Type B pancreatic cell (in vitro differentiated cells): ENCODE data around the gene DNAL1. TPM values are rescaled to one million over a fixed set of nuclear protein-coding genes. Genes with fewer than 3 reads are reported as not detected.
A peak's percentile ranks its signal among the peaks of the same experiment; 100 is the strongest.

Experiments
- DNase-seq: peaks from one replicate; pipeline ENCODE4 v3.0.0; 2021; ENCODE audit warnings: mixed read lengths; ENCODE audit not compliant: unreplicated experiment; ENCODE audit errors: extremely low spot score
- H3K27ac Mint-ChIP-seq: 2 replicates; pipeline ENCODE4 v1.8.0; 2021; ENCODE audit warnings: mild to moderate bottlenecking, mixed read lengths
- H3K27me3 Mint-ChIP-seq: 2 replicates; pipeline ENCODE4 v1.8.0; 2021; ENCODE audit warnings: mixed read lengths
- H3K36me3 Mint-ChIP-seq: 2 replicates; pipeline ENCODE4 v1.8.0; 2021; ENCODE audit warnings: mixed read lengths
- H3K4me1 Mint-ChIP-seq: one replicate; pipeline ENCODE4 v1.8.0; 2021; ENCODE audit warnings: mixed read lengths; ENCODE audit not compliant: unreplicated experiment
- H3K4me3 Mint-ChIP-seq: 2 replicates; pipeline ENCODE4 v1.8.0; 2021; ENCODE audit warnings: mild to moderate bottlenecking, mixed read lengths
- H3K9me3 Mint-ChIP-seq: 2 replicates; pipeline ENCODE4 v1.8.0; 2021; ENCODE audit warnings: mixed read lengths
- total RNA-seq: library from RNA; stranded (reverse); gene quantifications from 2 replicates; pipeline ENCODE4 v1.2.1, GENCODE V29; 2021; ENCODE audit warnings: low replicate concordance
- TF ChIP-seq, protein P1 (sequence below): fragments of 200-600 bp; sonication (generic); conservative IDR thresholded peaks from 2 replicates; pipeline ENCODE4 v1.5.0; 2021; ENCODE audit warnings: antibody characterized with exemption, mild to moderate bottlenecking

DNAL1 gene
- total RNA-seq, 1 donor from 2014 or later, result 20.3 TPM

DNA sequence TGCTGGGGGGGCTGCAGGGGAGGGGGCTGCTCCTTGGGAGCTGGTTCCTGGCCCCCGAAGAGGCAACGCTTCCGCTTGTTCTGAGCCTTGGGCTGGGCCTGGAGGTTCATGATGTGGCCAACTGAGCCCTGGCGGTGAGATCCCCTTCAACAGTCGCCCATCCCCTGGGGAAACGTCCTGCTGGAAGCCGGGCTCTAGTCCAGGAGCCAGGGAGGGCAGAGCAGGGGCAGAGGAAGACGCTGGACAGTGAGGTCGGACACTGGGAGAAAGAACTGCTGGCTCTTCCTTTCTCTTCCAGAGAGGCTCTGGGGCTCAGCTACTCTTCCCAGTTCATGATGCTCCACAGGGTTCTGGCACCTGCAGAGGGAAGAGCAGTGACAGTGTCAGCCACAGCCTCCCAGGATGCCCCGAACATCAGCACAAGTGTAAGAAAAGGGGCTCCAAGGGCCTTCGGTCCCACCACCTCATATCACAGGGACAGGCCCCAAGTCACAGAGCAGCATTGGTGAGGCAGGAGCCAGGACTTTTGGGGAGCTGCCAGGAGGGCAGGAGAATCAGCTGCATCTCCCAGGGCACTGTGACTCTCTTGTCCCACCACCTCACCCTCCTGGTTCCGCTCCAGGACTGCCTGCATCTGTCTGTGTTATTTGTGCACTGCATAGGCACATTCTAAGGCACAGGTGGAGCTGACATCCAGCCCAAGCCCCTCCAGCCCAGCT lies 95.3 kb downstream of the DNAL1 start:
- H3K9me3 Mint-ChIP-seq, result no peaks in the 10 kb centered on the region
- H3K4me3 Mint-ChIP-seq, result peak overlapping the region; percentile 81
- no peaks in the 10 kb centered on the region for H3K27me3 Mint-ChIP-seq
- TF ChIP-seq, protein P1, sequence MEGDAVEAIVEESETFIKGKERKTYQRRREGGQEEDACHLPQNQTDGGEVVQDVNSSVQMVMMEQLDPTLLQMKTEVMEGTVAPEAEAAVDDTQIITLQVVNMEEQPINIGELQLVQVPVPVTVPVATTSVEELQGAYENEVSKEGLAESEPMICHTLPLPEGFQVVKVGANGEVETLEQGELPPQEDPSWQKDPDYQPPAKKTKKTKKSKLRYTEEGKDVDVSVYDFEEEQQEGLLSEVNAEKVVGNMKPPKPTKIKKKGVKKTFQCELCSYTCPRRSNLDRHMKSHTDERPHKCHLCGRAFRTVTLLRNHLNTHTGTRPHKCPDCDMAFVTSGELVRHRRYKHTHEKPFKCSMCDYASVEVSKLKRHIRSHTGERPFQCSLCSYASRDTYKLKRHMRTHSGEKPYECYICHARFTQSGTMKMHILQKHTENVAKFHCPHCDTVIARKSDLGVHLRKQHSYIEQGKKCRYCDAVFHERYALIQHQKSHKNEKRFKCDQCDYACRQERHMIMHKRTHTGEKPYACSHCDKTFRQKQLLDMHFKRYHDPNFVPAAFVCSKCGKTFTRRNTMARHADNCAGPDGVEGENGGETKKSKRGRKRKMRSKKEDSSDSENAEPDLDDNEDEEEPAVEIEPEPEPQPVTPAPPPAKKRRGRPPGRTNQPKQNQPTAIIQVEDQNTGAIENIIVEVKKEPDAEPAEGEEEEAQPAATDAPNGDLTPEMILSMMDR, result no peak
- DNase-seq, result no peak
- H3K27ac Mint-ChIP-seq, result peak overlapping the region; percentile 97
- H3K4me1 Mint-ChIP-seq, result peaks cover 43% of the 10 kb centered on the region
- peaks cover 5% of the 10 kb centered on the region for H3K36me3 Mint-ChIP-seq

DNA sequence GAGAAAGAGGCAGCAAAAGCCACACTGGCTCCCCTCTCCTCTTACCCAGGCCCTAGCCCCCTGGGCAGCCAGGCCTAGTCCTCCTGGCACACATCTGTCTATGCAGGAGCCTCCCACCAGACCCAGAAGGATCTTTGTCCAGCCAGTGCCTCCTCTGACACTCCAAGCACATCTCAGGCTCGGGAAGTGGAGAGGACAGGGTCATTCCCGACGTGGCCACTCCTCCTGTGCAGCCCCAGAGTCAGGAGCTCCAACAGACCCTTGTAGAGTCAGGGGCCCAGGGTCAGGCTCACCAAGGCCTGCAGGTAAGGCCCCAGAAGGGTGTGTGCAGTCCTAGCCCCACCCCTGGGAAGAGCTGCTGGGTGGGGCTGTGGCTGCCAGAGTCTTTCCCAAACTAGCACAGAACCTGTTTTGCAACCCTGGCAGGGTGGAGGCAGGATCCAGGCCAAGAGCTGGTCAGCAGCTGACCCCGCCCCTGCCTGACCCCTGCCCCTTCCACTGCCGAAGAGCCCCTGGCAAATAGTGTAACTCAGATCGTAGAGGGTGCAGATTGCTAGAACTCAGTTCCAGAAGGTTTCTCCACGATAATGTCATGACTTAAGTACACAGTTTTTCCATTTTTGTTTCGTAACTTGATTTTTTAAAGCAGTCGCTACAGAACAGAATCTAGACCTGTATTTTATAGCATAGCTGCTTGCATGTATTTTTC lies 96.0 kb downstream of the DNAL1 start:
- Mint-ChIP-seq H3K4me1 (peaks cover 49% of the 10 kb centered on the region), H3K4me3 (peak overlapping the region; percentile 81), H3K27ac (peak overlapping the region; percentile 97), H3K36me3 (peaks cover 5% of the 10 kb centered on the region), H3K27me3 (no peaks in the 10 kb centered on the region), H3K9me3 (no peaks in the 10 kb centered on the region)
- TF ChIP-seq, protein P1, result no peak
- no peak for DNase-seq

DNA sequence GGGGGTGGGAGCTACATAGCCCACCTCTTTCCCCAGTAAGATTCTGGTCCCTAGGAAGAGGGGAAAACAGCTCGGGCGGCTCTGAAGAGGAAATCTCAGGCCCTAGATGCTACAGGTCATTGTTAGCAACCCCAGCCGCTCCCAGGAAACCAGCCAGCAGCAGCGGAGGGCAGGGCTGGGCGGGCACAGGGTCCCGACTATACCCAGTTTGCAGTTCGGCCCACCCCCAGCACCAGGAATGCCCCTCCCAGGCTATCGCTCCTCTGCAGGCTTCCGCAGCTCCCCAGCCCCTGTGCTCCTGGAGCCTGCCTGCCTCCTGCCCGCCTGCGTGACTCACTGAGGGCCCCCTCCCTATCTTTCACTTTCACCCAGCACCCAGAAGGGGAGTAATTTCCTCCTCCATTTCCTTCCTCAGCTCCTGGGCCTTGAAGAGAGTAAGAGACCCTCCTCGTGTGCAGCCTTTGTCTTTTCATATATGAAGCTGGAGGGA lies 96.6 kb downstream of the DNAL1 start:
- Mint-ChIP-seq H3K36me3 (peaks cover 5% of the 10 kb centered on the region), H3K27ac (peak overlapping the region; percentile 97), H3K4me1 (peaks cover 49% of the 10 kb centered on the region), H3K9me3 (no peaks in the 10 kb centered on the region), H3K4me3 (peak overlapping the region; percentile 81), H3K27me3 (no peaks in the 10 kb centered on the region)
- DNase-seq, result no peak
- TF ChIP-seq, protein P1, result no peak

DNA sequence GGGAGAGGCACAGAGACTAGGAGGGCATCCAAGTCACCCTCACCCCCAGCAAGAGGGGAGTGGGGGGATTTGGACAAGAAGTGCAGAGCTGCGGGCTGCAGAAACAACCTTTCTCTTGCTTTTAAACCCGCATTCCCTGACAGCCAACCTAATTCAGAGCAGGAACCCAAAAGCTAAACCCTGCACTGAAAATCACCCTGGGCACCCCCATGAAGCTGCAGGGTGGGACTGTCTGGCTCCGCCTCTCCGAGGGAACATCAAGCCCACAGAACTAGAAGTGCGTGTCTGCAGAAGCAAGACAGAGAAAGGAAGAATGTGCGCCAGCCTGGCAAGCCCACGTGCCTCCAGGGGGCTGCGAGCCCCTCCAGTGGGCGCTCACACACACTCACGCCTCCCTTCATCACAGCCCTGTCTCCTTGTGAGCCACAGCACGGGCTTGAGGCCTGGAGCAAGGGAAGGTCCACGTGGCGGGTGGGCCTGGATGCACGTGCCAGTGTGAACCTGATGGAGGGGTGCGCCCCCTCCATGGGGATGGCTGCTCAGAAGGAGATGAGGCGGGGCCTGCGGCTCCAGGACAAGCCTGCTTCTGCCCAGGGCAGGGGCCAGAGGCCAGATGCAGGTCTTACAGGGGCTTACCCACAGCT lies 97.2 kb downstream of the DNAL1 start:
- H3K36me3 Mint-ChIP-seq, result peaks cover 2% of the 10 kb centered on the region
- no peaks in the 10 kb centered on the region for H3K27me3 Mint-ChIP-seq
- no peaks in the 10 kb centered on the region for H3K9me3 Mint-ChIP-seq
- DNase-seq, result no peak
- H3K4me3 Mint-ChIP-seq, result peak overlapping the region; percentile 81
- peaks cover 55% of the 10 kb centered on the region for H3K4me1 Mint-ChIP-seq
- peak overlapping the region; percentile 97 for H3K27ac Mint-ChIP-seq
- TF ChIP-seq, protein P1, result peak; percentile 13

DNA sequence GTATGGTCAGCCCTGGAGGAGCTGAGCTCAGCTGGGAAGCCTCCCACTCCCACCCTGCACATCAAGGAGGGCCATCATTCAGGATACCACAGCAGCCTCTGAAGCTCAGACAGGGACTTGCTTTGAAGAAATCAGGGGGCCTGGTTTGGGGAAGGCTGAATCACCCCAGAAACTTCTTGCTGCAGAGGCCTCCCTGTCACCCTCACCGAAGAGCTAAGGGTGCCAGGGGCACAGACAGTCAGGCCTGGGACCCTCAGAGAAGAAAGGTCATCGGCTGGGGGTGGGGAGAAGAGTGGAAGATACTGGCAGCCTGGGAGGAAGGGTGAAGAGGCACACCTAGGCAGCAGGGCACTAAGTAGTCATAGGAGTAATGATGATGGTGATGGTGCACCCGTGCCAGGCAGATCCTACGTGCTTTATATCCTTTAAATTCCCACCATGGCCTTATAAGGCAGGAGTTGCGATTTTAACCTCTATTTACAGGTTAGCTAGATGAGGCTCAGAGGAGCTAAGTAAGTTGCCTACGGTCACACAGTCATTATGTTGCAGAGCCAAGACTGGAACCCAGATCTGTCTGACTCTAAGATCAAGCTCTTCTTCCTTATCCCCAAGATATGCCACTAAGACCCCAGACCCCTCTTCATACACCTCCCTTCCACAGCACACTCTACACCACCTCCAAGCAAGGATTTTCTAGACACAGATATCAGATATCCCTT lies 97.9 kb downstream of the DNAL1 start:
- peak overlapping the region; percentile 59 for H3K4me3 Mint-ChIP-seq
- no peak for DNase-seq
- TF ChIP-seq, protein P1, result no peak
- H3K4me1 Mint-ChIP-seq, result peaks cover 62% of the 10 kb centered on the region
- H3K27ac Mint-ChIP-seq, result peak overlapping the region; percentile 97
- H3K27me3 Mint-ChIP-seq, result no peaks in the 10 kb centered on the region
- no peaks in the 10 kb centered on the region for H3K9me3 Mint-ChIP-seq
- H3K36me3 Mint-ChIP-seq, result no peaks in the 10 kb centered on the region
